ENCODE measurements around the gene DDT.
"Not testable (repeated sequence)": the region's sequence is repeated elsewhere in the genome, so short reads cannot be mapped to it uniquely, and the experiment has no call there.

Gene DDT

GRCh38 chr22:23974345-23974744 is at the start of gene DDT:
TSS of gene DDT (minus strand) at chr22:23974441. CDS start at chr22:23974414, 27 bp downstream.
- DNase-seq (ENCODE audit: low spot score), result not testable (repeated sequence)

- no peak for DNase-seq (ENCODE audit: low spot score)
Measured at GRCh38 chr22:24023204-24023789, 49.1 kb upstream of the DDT start.

- no peak for DNase-seq (ENCODE audit: low spot score)
Measured at GRCh38 chr22:24021304-24021703, 47.1 kb upstream of the DDT start.

- no peak for DNase-seq (ENCODE audit: low spot score)
Measured at GRCh38 chr22:24016156-24016555, 41.9 kb upstream of the DDT start.

GRCh38 chr22:24011735-24012068 is 37.5 kb upstream of the DDT start:
- DNase-seq (ENCODE audit: low spot score), result peak; percentile 49

- DNase-seq (ENCODE audit: low spot score), result no peak
Measured at GRCh38 chr22:24010018-24010391, 35.8 kb upstream of the DDT start.

- no peak for DNase-seq (ENCODE audit: low spot score)
Measured at GRCh38 chr22:24009227-24010017, 35.2 kb upstream of the DDT start.

- DNase-seq (ENCODE audit: low spot score), result no peak
Measured at GRCh38 chr22:24008381-24009226, 34.4 kb upstream of the DDT start.

GRCh38 chr22:24008022-24008283 is 33.7 kb upstream of the DDT start:
- no peak for DNase-seq (ENCODE audit: low spot score)

- no peak for DNase-seq (ENCODE audit: low spot score)
Measured at GRCh38 chr22:24007253-24008021, 33.2 kb upstream of the DDT start.

GRCh38 chr22:24006914-24007214 is 32.6 kb upstream of the DDT start:
- DNase-seq (ENCODE audit: low spot score), result no peak

- DNase-seq (ENCODE audit: low spot score), result no peak
Measured at GRCh38 chr22:24006207-24006913, 32.1 kb upstream of the DDT start.

- no peak for DNase-seq (ENCODE audit: low spot score)
Measured at GRCh38 chr22:24005201-24005600, 31.0 kb upstream of the DDT start, which contains the start of gene GSTT4. TSS of gene GSTT4 (minus strand) at chr22:24005453. CDS start at chr22:24005356, 97 bp downstream.

GRCh38 chr22:24003887-24004286 is 29.6 kb upstream of the DDT start:
- DNase-seq (ENCODE audit: low spot score), result peak; percentile 11

- DNase-seq (ENCODE audit: low spot score), result no peak
Measured at GRCh38 chr22:24002851-24003250, 28.6 kb upstream of the DDT start.

- no peak for DNase-seq (ENCODE audit: low spot score)
Measured at GRCh38 chr22:24002272-24002671, 28.0 kb upstream of the DDT start.

- DNase-seq (ENCODE audit: low spot score), result peak; percentile 81
Measured at GRCh38 chr22:24001314-24001713, 27.1 kb upstream of the DDT start.

- DNase-seq (ENCODE audit: low spot score), result not testable (repeated sequence)
Measured at GRCh38 chr22:23999779-24000178, 25.5 kb upstream of the DDT start.

- no peak for DNase-seq (ENCODE audit: low spot score)
Measured at GRCh38 chr22:23997092-23997491, 22.9 kb upstream of the DDT start.

- DNase-seq (ENCODE audit: low spot score), result not testable (repeated sequence)
Measured at GRCh38 chr22:23993581-23994177, 19.4 kb upstream of the DDT start.

- DNase-seq (ENCODE audit: low spot score), result not testable (repeated sequence)
Measured at GRCh38 chr22:23993080-23993479, 18.8 kb upstream of the DDT start.

Measured in iPS-NIHi11 (cell line).